A549 (cell line): Measurements from ENCODE around the gene KRTAP5-5.

Source experiments
- E2F6 ChIP-seq: IDR thresholded peaks from 2 replicates; pipeline ENCODE4 v1.6.1; 2012; ENCODE audit warnings: low read depth, borderline replicate concordance
- HES2 ChIP-seq: fragments of >200 bp; sonication (Bioruptor Twin); formaldehyde crosslinking; IDR thresholded peaks from 2 replicates; pipeline ENCODE4 v1.6.1; 2016
- HMGXB4 ChIP-seq: fragments of 250-450 bp; sonication (Bioruptor Pico); IDR thresholded peaks from 2 replicates; pipeline ENCODE4 v1.5.0; 2021; ENCODE audit warnings: mild to moderate bottlenecking, moderate library complexity, borderline replicate concordance
- POLR2A ChIP-seq: IDR thresholded peaks from 2 replicates; pipeline ENCODE4 v1.6.1; 2012; ENCODE audit warnings: mild to moderate bottlenecking, low read length
- POLR2AphosphoS2 ChIP-seq: conservative IDR thresholded peaks from 2 replicates; pipeline ENCODE4 v1.6.1; 2012; ENCODE audit warnings: low read length, improper control_type of control experiment, inconsistent platforms
- TF ChIP-seq, protein P1 (sequence below): fragments of 450-650 bp; IDR thresholded peaks from 2 replicates; pipeline ENCODE4 v1.6.1; 2014; ENCODE audit warnings: antibody characterized with exemption

DNA sequence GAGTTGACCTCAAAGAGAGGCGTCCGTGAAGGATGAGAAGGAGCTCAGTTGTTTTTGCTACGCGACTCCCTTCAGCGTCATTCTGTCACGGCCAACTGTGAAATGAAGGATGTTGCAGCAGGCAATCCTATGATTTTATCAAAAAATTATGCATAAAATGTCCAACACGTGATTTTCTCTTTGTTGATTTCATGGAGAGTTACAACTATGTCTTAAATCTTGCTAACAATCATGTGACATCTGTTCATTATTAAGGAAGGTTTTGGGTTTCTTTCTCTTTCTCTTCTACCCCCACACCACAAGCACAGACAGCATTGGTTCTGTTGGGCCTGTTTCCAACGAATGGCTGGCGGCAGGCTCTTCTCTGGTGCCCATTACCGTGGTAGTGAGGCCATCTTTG lies 11.3 kb upstream of the KRTAP5-5 start:
- TF ChIP-seq POLR2A = no peak
- TF ChIP-seq HMGXB4 (CRISPR knock-in tag) = no peak
- no peak for TF ChIP-seq POLR2AphosphoS2
- no peak for TF ChIP-seq E2F6
- TF ChIP-seq, protein P1, sequence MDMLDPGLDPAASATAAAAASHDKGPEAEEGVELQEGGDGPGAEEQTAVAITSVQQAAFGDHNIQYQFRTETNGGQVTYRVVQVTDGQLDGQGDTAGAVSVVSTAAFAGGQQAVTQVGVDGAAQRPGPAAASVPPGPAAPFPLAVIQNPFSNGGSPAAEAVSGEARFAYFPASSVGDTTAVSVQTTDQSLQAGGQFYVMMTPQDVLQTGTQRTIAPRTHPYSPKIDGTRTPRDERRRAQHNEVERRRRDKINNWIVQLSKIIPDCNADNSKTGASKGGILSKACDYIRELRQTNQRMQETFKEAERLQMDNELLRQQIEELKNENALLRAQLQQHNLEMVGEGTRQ = no peak
- no peak for TF ChIP-seq HES2
